ENCODE data around the gene VPS45.

The VPS45 gene

GRCh38 chr1:150115121-150115520, 47.5 kb downstream of the VPS45 start:
- DNase-seq: no peak

DNA sequence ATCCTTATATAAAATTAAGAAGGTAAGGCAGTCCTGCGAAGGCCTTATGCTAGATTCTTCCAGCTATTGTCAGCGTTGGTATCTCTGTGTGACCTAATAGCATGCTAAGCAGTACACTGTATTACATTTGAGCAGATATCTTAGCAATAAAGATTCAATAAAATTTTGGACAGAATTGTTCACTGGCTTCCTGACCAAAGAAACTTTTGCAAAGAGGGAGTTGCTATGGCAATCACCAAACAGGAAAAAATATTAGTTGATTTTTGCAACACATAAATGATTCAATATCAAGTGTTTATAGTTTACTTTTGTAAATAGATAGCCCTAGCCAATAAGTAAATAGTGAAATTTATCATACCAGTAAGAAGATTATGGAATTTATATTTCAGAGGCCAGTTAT, 51.1 kb downstream of the VPS45 start:
- DNase-seq: no peak
- Histone ChIP-seq H3K36me3 (peaks cover 20% of the 10 kb centered on the region), H3K27ac (no peak overlapping the region), H3K27me3 (ENCODE audit: insufficient read depth, low read depth, severe bottlenecking) (no peaks in the 10 kb centered on the region), H3K9me3 (ENCODE audit: severe bottlenecking) (peaks cover 2% of the 10 kb centered on the region), H3K4me3 (ENCODE audit: low read depth, low read length) (no peak overlapping the region)
- TF ChIP-seq CTCF (IDR thresholded peaks at IDR 0.05; ENCODE audit: low read depth, low read length): no peak

More at GRCh38 chr1:150115121-150115520, 47.5 kb downstream of the VPS45 start:
- H3K9me3 ChIP-seq (ENCODE audit: severe bottlenecking): peaks cover 2% of the 10 kb centered on the region
- no peak overlapping the region for H3K27ac ChIP-seq
- no peak for TF ChIP-seq CTCF (IDR thresholded peaks at IDR 0.05; ENCODE audit: low read depth, low read length)
- H3K27me3 ChIP-seq (ENCODE audit: insufficient read depth, low read depth, severe bottlenecking): no peaks in the 10 kb centered on the region
- H3K4me3 ChIP-seq (ENCODE audit: low read depth, low read length): no peak overlapping the region
- H3K36me3 ChIP-seq: peaks cover 31% of the 10 kb centered on the region

GRCh38 chr1:150121236-150121862, 53.8 kb downstream of the VPS45 start:
- no peaks in the 10 kb centered on the region for H3K9me3 ChIP-seq (ENCODE audit: severe bottlenecking)
- H3K36me3 ChIP-seq: peaks cover 13% of the 10 kb centered on the region
- H3K27ac ChIP-seq: no peak overlapping the region
- H3K27me3 ChIP-seq (ENCODE audit: insufficient read depth, low read depth, severe bottlenecking): no peaks in the 10 kb centered on the region
- DNase-seq: no peak
- TF ChIP-seq CTCF (IDR thresholded peaks at IDR 0.05; ENCODE audit: low read depth, low read length): no peak
- no peak overlapping the region for H3K4me3 ChIP-seq (ENCODE audit: low read depth, low read length)

DNA sequence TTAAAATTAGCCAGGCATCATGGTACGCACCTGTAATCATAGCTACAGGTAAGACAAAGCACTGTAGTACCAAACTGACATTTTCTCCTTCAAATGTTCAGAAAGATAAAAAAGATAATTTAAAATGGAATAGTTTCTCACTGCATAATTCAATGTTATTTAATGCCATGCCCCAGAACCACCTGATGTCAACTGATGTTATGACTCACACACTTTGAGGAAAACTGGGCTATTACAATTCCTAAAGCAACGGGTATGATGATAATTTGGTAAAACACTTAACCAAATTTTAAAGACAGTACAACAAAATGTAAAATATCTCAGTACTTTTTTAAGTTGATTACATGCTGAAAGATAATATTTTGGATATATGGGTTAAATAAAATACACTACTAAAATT, 59.2 kb downstream of the VPS45 start:
- Histone ChIP-seq H3K4me3 (ENCODE audit: low read depth, low read length) (no peak overlapping the region), H3K36me3 (peaks cover 15% of the 10 kb centered on the region), H3K27me3 (ENCODE audit: insufficient read depth, low read depth, severe bottlenecking) (no peaks in the 10 kb centered on the region), H3K27ac (no peak overlapping the region), H3K9me3 (ENCODE audit: severe bottlenecking) (no peaks in the 10 kb centered on the region)
- no peak for TF ChIP-seq CTCF (IDR thresholded peaks at IDR 0.05; ENCODE audit: low read depth, low read length)
- DNase-seq: no peak

GRCh38 chr1:150127464-150127863, 59.9 kb downstream of the VPS45 start:
- Histone ChIP-seq H3K36me3 (peaks cover 11% of the 10 kb centered on the region), H3K27me3 (ENCODE audit: insufficient read depth, low read depth, severe bottlenecking) (no peaks in the 10 kb centered on the region), H3K9me3 (ENCODE audit: severe bottlenecking) (no peaks in the 10 kb centered on the region), H3K4me3 (ENCODE audit: low read depth, low read length) (no peak overlapping the region), H3K27ac (no peak overlapping the region)
- DNase-seq: no peak
- no peak for TF ChIP-seq CTCF (IDR thresholded peaks at IDR 0.05; ENCODE audit: low read depth, low read length)

GRCh38 chr1:150127868-150128267, 60.3 kb downstream of the VPS45 start:
- Histone ChIP-seq H3K4me3 (ENCODE audit: low read depth, low read length) (no peak overlapping the region), H3K27me3 (ENCODE audit: insufficient read depth, low read depth, severe bottlenecking) (no peaks in the 10 kb centered on the region), H3K9me3 (ENCODE audit: severe bottlenecking) (no peaks in the 10 kb centered on the region), H3K36me3 (peaks cover 10% of the 10 kb centered on the region), H3K27ac (no peak overlapping the region)
- DNase-seq: no peak
- TF ChIP-seq CTCF (IDR thresholded peaks at IDR 0.05; ENCODE audit: low read depth, low read length): no peak

Measured in WERI-Rb-1 (cell line).